Small intestine (tissue), 7 donors: ENCODE results near the gene HYPK. TPM values are rescaled to one million over a fixed set of nuclear protein-coding genes. Genes with fewer than 3 reads are reported as not detected.

Experiments used
- DNase-seq, 2 donors: peaks; one replicate each; pipeline versions ENCODE4 v3.0.0 to v3.0.0-alpha.2; 2013
- FAIRE-seq: peaks from 2 replicates; lab custom pipeline; 2012; peaks lifted over from hg19 to GRCh38; lab: Jason Lieb, UNC
- H3K27ac ChIP-seq, 3 donors: one replicate each; pipeline ENCODE4 v1.5.1; 2013; ENCODE audit warnings: low read length in 2 of 3, mild to moderate bottlenecking in 2 of 3, control low read depth in 1 of 3, inconsistent platforms in 1 of 3, low read depth in 1 of 3, moderate library complexity in 1 of 3
- H3K27me3 ChIP-seq, 3 donors: one replicate each; pipeline ENCODE4 v1.6.1; 2013; ENCODE audit warnings: low read length in 3 of 3, inconsistent platforms in 1 of 3; ENCODE audit not compliant: control insufficient read depth in 3 of 3, insufficient read depth in 3 of 3
- H3K36me3 ChIP-seq, 3 donors: one replicate each; pipeline ENCODE4 v1.6.1; 2013; ENCODE audit warnings: low read length in 3 of 3, inconsistent platforms in 1 of 3, low read depth in 1 of 3, mild to moderate bottlenecking in 1 of 3, moderate library complexity in 1 of 3; ENCODE audit not compliant: control insufficient read depth in 3 of 3, insufficient read depth in 2 of 3
- H3K4me1 ChIP-seq, 3 donors: one replicate each; pipeline ENCODE4 v1.6.1; 2013; ENCODE audit warnings: low read length in 2 of 3, inconsistent platforms in 1 of 3, low read depth in 1 of 3, mild to moderate bottlenecking in 1 of 3, moderate library complexity in 1 of 3; ENCODE audit not compliant: control insufficient read depth in 3 of 3, insufficient read depth in 2 of 3
- H3K4me3 ChIP-seq, 3 donors: one replicate each; pipeline ENCODE4 v1.5.1; 2013; ENCODE audit warnings: low read length in 3 of 3, control low read depth in 1 of 3, inconsistent platforms in 1 of 3, low read depth in 1 of 3, mild to moderate bottlenecking in 1 of 3, moderate library complexity in 1 of 3
- H3K9me3 ChIP-seq, 2 donors: one replicate each; pipeline ENCODE4 v1.6.1; 2013; ENCODE audit warnings: low read depth in 1 of 2, low read length in 1 of 2; ENCODE audit not compliant: control insufficient read depth in 2 of 2, insufficient read depth in 1 of 2
- WGBS, 3 donors: extraction: QIAGEN DNeasy Blood & Tissue Kit; methylation state at CpG; one replicate each; pipeline ENCODE4 v1.1.7; 2013; 5-methylcytosine and 5-hydroxymethylcytosine counted together
- polyA plus RNA-seq, 4 donors: library from polyadenylated mRNA; stranded (reverse) in 3 of 4; unstranded in 1 of 4; fragments of 200-250 nt in 3 of 4; fragments of 120-200 nt in 1 of 4; gene quantifications; one replicate each; pipeline versions ENCODE4 v1.2.1 to v1.2.3, GENCODE V29; 2013
- donor health status: healthy with polysubstance abuse.
- donor health status: control.
- donor health status: control.
- donor health status: Bipolar disorder and iron deficiency.
- donor health status: healthy.

HYPK gene
- polyA plus RNA-seq, 4 donors = 4.9 to 24.3 (median 9.1) TPM

DNA sequence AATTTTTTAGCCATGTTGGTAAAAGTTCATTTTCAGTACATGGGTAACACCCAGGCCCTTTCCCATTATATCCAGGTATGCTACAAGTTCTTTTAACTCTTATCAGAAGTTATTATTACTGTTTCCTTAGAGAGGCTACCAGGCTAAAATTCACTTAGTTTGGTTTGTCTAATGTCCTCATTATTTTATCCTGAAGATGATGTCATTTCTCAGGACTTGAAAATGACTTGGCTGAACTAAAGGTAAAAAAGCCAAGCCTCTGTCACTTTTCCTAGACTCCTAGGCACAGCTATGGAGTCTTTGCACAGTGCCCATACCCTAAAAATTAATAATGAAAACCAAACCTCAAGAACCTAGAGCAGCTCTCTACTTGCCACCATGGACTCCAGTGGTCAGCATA lies 27.8 kb upstream of the HYPK start:
- peaks cover 0 to 13% (median 0%) of the 10 kb centered on the region in 3 donors for H3K4me1 ChIP-seq
- FAIRE-seq (no peak), DNase-seq (no peak)
- H3K36me3 ChIP-seq = peaks cover 10 to 41% (median 31%) of the 10 kb centered on the region in 3 donors
- H3K9me3 ChIP-seq = no peaks in the 10 kb centered on the region
- no peak overlapping the region for H3K4me3 ChIP-seq
- no peak overlapping the region for H3K27ac ChIP-seq
- H3K27me3 ChIP-seq = no peaks in the 10 kb centered on the region

GRCh38 chr15:43774062-43774461 lies 26.3 kb upstream of the HYPK start:
- H3K36me3 ChIP-seq = peaks cover 10 to 31% (median 22%) of the 10 kb centered on the region in 3 donors
- 67 to 73% (median 69%) methylated on average over 4 of the region's 4 CpGs for WGBS, 3 donors

GRCh38 chr15:43775411-43775965 lies 24.9 kb upstream of the HYPK start:
- 33 to 75% (median 53%) methylated on average over 1 of the region's 1 CpG for WGBS, 3 donors
- peaks cover 0 to 15% (median 0%) of the 10 kb centered on the region in 3 donors for H3K4me1 ChIP-seq

More at GRCh38 chr15:43774062-43774461, 26.3 kb upstream of the HYPK start:
- DNase-seq = no peak
- Histone ChIP-seq H3K27ac (no peak overlapping the region), H3K9me3 (no peaks in the 10 kb centered on the region), H3K4me1 (peaks cover 0 to 15% (median 0%) of the 10 kb centered on the region in 3 donors), H3K27me3 (no peaks in the 10 kb centered on the region), H3K4me3 (no peak overlapping the region)
- no peak for FAIRE-seq

DNA sequence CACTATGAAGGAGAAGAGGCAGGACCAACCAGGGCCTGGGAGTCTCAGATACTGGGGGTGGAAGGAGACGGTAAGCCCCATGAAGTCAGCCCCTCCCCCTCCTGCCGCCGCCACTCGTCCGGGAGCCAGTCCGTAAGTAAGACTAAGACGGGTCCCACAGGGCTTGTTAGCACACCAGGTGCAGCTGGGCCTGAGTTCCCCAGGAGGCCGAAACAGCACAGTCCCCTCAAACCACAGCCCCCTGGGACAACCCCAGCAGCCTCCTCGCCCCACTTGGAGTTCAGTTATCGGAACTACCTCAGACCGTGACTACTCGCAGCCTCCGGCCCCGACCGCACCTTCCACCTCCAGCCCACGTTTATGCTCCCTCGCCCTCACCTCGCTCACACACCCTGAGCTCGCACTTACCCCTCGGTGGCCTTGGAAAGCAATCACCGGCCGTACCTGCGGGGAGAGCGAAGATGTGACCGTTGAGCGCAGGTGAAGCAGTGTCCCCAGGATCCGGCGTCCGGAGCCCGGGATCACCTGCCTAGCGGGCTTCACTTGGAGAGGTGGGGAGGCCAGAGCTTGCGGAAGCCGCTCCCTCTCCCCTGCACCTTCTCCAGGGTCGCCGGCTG lies 24.2 kb upstream of the HYPK start:
- Histone ChIP-seq H3K27me3 (no peaks in the 10 kb centered on the region), H3K9me3 (no peaks in the 10 kb centered on the region), H3K36me3 (peaks cover 3 to 23% (median 17%) of the 10 kb centered on the region in 3 donors), H3K27ac (peak overlapping the region; percentile 92 to 94 (median 93)), H3K4me3 (peak overlapping the region; percentile 73 to 84 (median 74)), H3K4me1 (peaks cover 0 to 15% (median 0%) of the 10 kb centered on the region in 3 donors)
- 5 to 24% (median 15%) methylated on average over 32 to 35 of the region's 35 CpGs for WGBS, 3 donors
- no peak for FAIRE-seq
- peak; percentile 37 to 72 for DNase-seq

More at GRCh38 chr15:43775411-43775965, 24.9 kb upstream of the HYPK start:
- peak; percentile 95 to 99 for DNase-seq
- Histone ChIP-seq H3K27me3 (no peaks in the 10 kb centered on the region), H3K27ac (peak overlapping the region; percentile 92 to 94 (median 93)), H3K4me3 (peak overlapping the region in 2 of 3 donors; percentile 74 to 84), H3K36me3 (peaks cover 6 to 26% (median 17%) of the 10 kb centered on the region in 3 donors), H3K9me3 (no peaks in the 10 kb centered on the region)
- FAIRE-seq = no peak

GRCh38 chr15:43776718-43777266 lies 23.6 kb upstream of the HYPK start, which contains the start of gene ELL3:
Gene ELL3, minus strand, starts transcription at chr15:43776966. Its CDS starts 65 bp downstream, at chr15:43776901.
- peaks cover 0 to 15% (median 0%) of the 10 kb centered on the region in 3 donors for H3K4me1 ChIP-seq
- no peaks in the 10 kb centered on the region for H3K27me3 ChIP-seq
- 0 to 1% (median 1%) methylated on average over 31 to 41 of the region's 41 CpGs for whole genome bisulfite sequencing, 3 donors
- peaks cover 0 to 21% (median 15%) of the 10 kb centered on the region in 3 donors for H3K36me3 ChIP-seq
- H3K27ac ChIP-seq = peak within 1 kb of the TSS; percentile 92 to 94 (median 93)
- DNase-seq (peak; percentile 91 to 93), FAIRE-seq (no peak)
- no peaks in the 10 kb centered on the region for H3K9me3 ChIP-seq
- H3K4me3 ChIP-seq = peak within 1 kb of the TSS; percentile 73 to 84 (median 74)

DNA sequence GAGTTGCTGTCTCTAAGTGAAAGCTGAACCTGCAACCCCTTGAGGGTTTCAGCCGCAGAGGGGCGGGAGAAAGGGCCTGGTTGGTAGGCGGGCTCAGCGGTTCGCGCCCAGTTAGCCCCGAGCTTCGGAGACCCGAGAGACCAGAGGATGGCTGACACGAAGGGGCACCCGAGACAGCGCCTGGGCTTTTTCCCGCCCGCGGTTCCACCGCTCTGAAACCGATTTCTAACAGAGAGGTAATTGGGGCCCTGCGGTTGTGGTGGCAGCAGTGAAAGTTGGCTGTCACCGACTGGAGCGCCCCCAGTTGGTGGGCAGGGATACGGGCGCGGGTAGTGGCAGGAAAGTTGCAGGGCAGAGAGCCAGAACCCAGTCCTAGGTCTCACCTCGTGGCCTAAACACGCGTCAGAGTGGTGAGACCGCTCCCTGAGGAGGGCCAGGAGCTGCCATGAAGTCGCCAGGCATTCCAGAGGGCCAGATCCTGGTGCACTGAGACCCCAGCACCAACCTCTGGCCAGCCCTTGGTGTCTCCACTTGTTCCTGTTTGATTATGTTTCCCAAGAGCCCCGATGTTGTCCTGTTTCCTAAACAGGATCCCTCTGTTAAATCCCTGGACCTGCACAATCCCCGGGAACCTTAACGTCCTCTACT lies 23.0 kb upstream of the HYPK start:
- Histone ChIP-seq H3K36me3 (peaks cover 0 to 19% (median 10%) of the 10 kb centered on the region in 3 donors), H3K4me1 (peaks cover 0 to 15% (median 0%) of the 10 kb centered on the region in 3 donors), H3K27me3 (no peaks in the 10 kb centered on the region), H3K9me3 (no peaks in the 10 kb centered on the region), H3K27ac (peak overlapping the region; percentile 82 to 94 (median 90)), H3K4me3 (peak overlapping the region; percentile 73 to 84 (median 74))
- WGBS, 3 donors = 0 to 1% (median 1%) methylated on average over 31 of the region's 31 CpGs
- DNase-seq = peak; percentile 86 to 93
- no peak for FAIRE-seq

DNA sequence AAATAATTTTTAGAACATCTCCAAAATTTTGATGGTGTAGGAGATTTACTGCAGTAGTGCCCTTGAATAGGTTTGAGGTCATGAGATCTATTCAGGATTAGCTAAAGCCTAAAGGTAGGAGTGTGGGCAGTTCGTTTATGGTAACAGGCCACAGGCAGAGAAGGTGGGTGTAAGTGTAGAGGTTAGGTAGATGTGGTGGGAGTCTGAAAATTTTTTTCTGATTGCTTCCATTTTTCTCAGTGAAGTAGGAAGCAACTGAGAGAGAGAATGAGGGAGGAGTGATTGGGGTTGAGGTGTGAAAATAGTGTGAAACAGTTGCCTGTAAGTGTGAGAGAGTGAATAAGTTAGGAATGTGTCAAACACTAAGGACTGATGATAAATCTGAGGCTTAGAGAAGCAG lies 21.4 kb upstream of the HYPK start:
- Histone ChIP-seq H3K36me3 (peaks cover 0 to 9% (median 2%) of the 10 kb centered on the region in 3 donors), H3K27ac (no peak overlapping the region), H3K4me1 (peaks cover 0 to 15% (median 0%) of the 10 kb centered on the region in 3 donors), H3K4me3 (no peak overlapping the region), H3K27me3 (no peaks in the 10 kb centered on the region), H3K9me3 (no peaks in the 10 kb centered on the region)
- DNase-seq (no peak), FAIRE-seq (no peak)
- 80 to 83% (median 81%) methylated on average over 1 of the region's 1 CpG for WGBS, 3 donors

DNA sequence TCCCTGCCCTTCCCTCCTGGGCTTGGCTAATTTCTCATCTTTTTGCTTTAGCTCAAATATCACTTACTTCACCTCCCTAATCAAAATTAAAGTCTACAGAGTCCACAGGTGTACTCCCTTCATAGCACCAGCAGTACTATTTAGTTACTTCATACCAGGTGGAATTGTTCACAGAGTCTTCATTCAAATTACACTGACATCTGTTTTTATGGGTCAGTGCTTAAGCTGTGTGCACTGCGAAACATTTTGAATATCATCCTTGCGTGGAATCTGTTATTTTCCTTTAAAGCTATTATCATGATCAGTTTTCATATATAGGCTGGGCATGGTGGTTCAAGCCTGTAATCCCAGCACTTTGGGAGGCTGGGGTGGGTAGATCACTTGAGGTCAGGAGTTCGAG lies 11.0 kb upstream of the HYPK start:
- no peak overlapping the region for H3K4me3 ChIP-seq
- WGBS, 3 donors = 91 to 96% (median 95%) methylated on average over 3 of the region's 3 CpGs
- H3K27ac ChIP-seq = peak overlapping the region in 1 of 3 donors; percentile 55
- peaks cover 5 to 20% (median 12%) of the 10 kb centered on the region in 3 donors for H3K4me1 ChIP-seq
- FAIRE-seq (no peak), DNase-seq (no peak)
- H3K9me3 ChIP-seq = peaks cover 0 to 2% of the 10 kb centered on the region in 2 donors
- no peaks in the 10 kb centered on the region for H3K27me3 ChIP-seq
- peaks cover 0 to 16% (median 3%) of the 10 kb centered on the region in 3 donors for H3K36me3 ChIP-seq
